Measurements from ENCODE around the gene RSRC1. TPM values are rescaled to one million over a fixed set of nuclear protein-coding genes. Genes with fewer than 3 reads are reported as not detected.
"Not testable (repeated sequence)": the region's sequence is repeated elsewhere in the genome, so short reads cannot be mapped to it uniquely, and the experiment has no call there.

Gene RSRC1
- total and polyA plus RNA-seq, 4 donors: 36.7 to 66.5 (median 50.2) TPM

GRCh38 chr3:158531334-158531733 is 421.4 kb downstream of the RSRC1 start:
- H3K36me3 ChIP-seq (ENCODE audit: control insufficient read depth, insufficient read depth, low read length): no peaks in the 10 kb centered on the region
- H3K27me3 ChIP-seq (ENCODE audit: control insufficient read depth, insufficient read depth, low read length): no peaks in the 10 kb centered on the region
- H3K4me3 ChIP-seq (ENCODE audit: low read depth, low read length): no peak overlapping the region
- no peaks in the 10 kb centered on the region for H3K4me1 ChIP-seq (ENCODE audit: control insufficient read depth, insufficient read depth, low read length)
- no peak overlapping the region for H3K27ac ChIP-seq (ENCODE audit: low read depth, low read length)
- WGBS (ENCODE audit: insufficient coverage): no CpG with 5 or more reads among the region's 5 CpGs
- H3K9me3 ChIP-seq (ENCODE audit: control insufficient read depth, insufficient read depth, low read length): no peaks in the 10 kb centered on the region
- no peak for DNase-seq (ENCODE audit: low read depth in 4 of 6, low spot score in 6 of 6)

GRCh38 chr3:158532099-158532734 is 422.3 kb downstream of the RSRC1 start:
- no peak overlapping the region for H3K27ac ChIP-seq (ENCODE audit: low read depth, low read length)
- H3K4me3 ChIP-seq (ENCODE audit: low read depth, low read length): no peak overlapping the region
- H3K4me1 ChIP-seq (ENCODE audit: control insufficient read depth, insufficient read depth, low read length): no peaks in the 10 kb centered on the region
- no peaks in the 10 kb centered on the region for H3K9me3 ChIP-seq (ENCODE audit: control insufficient read depth, insufficient read depth, low read length)
- H3K27me3 ChIP-seq (ENCODE audit: control insufficient read depth, insufficient read depth, low read length): no peaks in the 10 kb centered on the region
- peak in 5 of 6 donors; percentile 24 to 90 (median 46) for DNase-seq (ENCODE audit: low read depth in 4 of 6, low spot score in 6 of 6)
- no peaks in the 10 kb centered on the region for H3K36me3 ChIP-seq (ENCODE audit: control insufficient read depth, insufficient read depth, low read length)

- H3K9me3 ChIP-seq (ENCODE audit: control insufficient read depth, insufficient read depth, low read length): no peaks in the 10 kb centered on the region
- H3K36me3 ChIP-seq (ENCODE audit: control insufficient read depth, insufficient read depth, low read length): no peaks in the 10 kb centered on the region
- H3K27ac ChIP-seq (ENCODE audit: low read depth, low read length): no peak overlapping the region
- no peak overlapping the region for H3K4me3 ChIP-seq (ENCODE audit: low read depth, low read length)
- no peaks in the 10 kb centered on the region for H3K27me3 ChIP-seq (ENCODE audit: control insufficient read depth, insufficient read depth, low read length)
- no peak for DNase-seq (ENCODE audit: low read depth in 4 of 6, low spot score in 6 of 6)
- WGBS (ENCODE audit: insufficient coverage): no CpG with 5 or more reads among the region's 2 CpGs
- no peaks in the 10 kb centered on the region for H3K4me1 ChIP-seq (ENCODE audit: control insufficient read depth, insufficient read depth, low read length)
These were observed 426.0 kb downstream of the RSRC1 start for GRCh38 chr3:158535918-158536317.

- no peak overlapping the region for H3K4me3 ChIP-seq (ENCODE audit: low read depth, low read length)
- H3K9me3 ChIP-seq (ENCODE audit: control insufficient read depth, insufficient read depth, low read length): no peaks in the 10 kb centered on the region
- H3K36me3 ChIP-seq (ENCODE audit: control insufficient read depth, insufficient read depth, low read length): no peaks in the 10 kb centered on the region
- DNase-seq (ENCODE audit: low read depth in 4 of 6, low spot score in 6 of 6): peak in 3 of 6 donors; percentile 5 to 57 (median 47)
- no CpG with 5 or more reads among the region's 3 CpGs for WGBS (ENCODE audit: insufficient coverage)
- no peak overlapping the region for H3K27ac ChIP-seq (ENCODE audit: low read depth, low read length)
- H3K4me1 ChIP-seq (ENCODE audit: control insufficient read depth, insufficient read depth, low read length): no peaks in the 10 kb centered on the region
- no peaks in the 10 kb centered on the region for H3K27me3 ChIP-seq (ENCODE audit: control insufficient read depth, insufficient read depth, low read length)
These were observed 429.6 kb downstream of the RSRC1 start for GRCh38 chr3:158539414-158540014.

GRCh38 chr3:158540066-158540465 is 430.2 kb downstream of the RSRC1 start:
- Histone ChIP-seq H3K36me3 (ENCODE audit: control insufficient read depth, insufficient read depth, low read length) (no peaks in the 10 kb centered on the region), H3K4me1 (ENCODE audit: control insufficient read depth, insufficient read depth, low read length) (no peaks in the 10 kb centered on the region), H3K4me3 (ENCODE audit: low read depth, low read length) (no peak overlapping the region), H3K9me3 (ENCODE audit: control insufficient read depth, insufficient read depth, low read length) (no peaks in the 10 kb centered on the region), H3K27me3 (ENCODE audit: control insufficient read depth, insufficient read depth, low read length) (no peaks in the 10 kb centered on the region), H3K27ac (ENCODE audit: low read depth, low read length) (no peak overlapping the region)
- no CpG with 5 or more reads among the region's 1 CpG for WGBS (ENCODE audit: insufficient coverage)
- no peak for DNase-seq (ENCODE audit: low read depth in 4 of 6, low spot score in 6 of 6)

- no peak overlapping the region for H3K27ac ChIP-seq (ENCODE audit: low read depth, low read length)
- H3K4me1 ChIP-seq (ENCODE audit: control insufficient read depth, insufficient read depth, low read length): no peaks in the 10 kb centered on the region
- H3K4me3 ChIP-seq (ENCODE audit: low read depth, low read length): no peak overlapping the region
- no peaks in the 10 kb centered on the region for H3K36me3 ChIP-seq (ENCODE audit: control insufficient read depth, insufficient read depth, low read length)
- H3K27me3 ChIP-seq (ENCODE audit: control insufficient read depth, insufficient read depth, low read length): no peaks in the 10 kb centered on the region
- DNase-seq (ENCODE audit: low read depth in 4 of 6, low spot score in 6 of 6): no peak
- H3K9me3 ChIP-seq (ENCODE audit: control insufficient read depth, insufficient read depth, low read length): no peaks in the 10 kb centered on the region
- WGBS (ENCODE audit: insufficient coverage): no CpG with 5 or more reads among the region's 4 CpGs
These were observed 438.8 kb downstream of the RSRC1 start for GRCh38 chr3:158548691-158549090.

- 92% methylated on average over 7 of the region's 9 CpGs for WGBS (ENCODE audit: insufficient coverage)
- not testable (repeated sequence) for DNase-seq (ENCODE audit: low read depth in 4 of 6, low spot score in 6 of 6); H3K27ac ChIP-seq (ENCODE audit: low read depth, low read length); H3K36me3 ChIP-seq (ENCODE audit: control insufficient read depth, insufficient read depth, low read length); H3K4me1 ChIP-seq (ENCODE audit: control insufficient read depth, insufficient read depth, low read length); H3K9me3 ChIP-seq (ENCODE audit: control insufficient read depth, insufficient read depth, low read length); H3K27me3 ChIP-seq (ENCODE audit: control insufficient read depth, insufficient read depth, low read length); H3K4me3 ChIP-seq (ENCODE audit: low read depth, low read length)
These were observed 440.0 kb downstream of the RSRC1 start for GRCh38 chr3:158549938-158550337.

- no peaks in the 10 kb centered on the region for H3K9me3 ChIP-seq (ENCODE audit: control insufficient read depth, insufficient read depth, low read length)
- no peaks in the 10 kb centered on the region for H3K36me3 ChIP-seq (ENCODE audit: control insufficient read depth, insufficient read depth, low read length)
- no peak overlapping the region for H3K4me3 ChIP-seq (ENCODE audit: low read depth, low read length)
- no peaks in the 10 kb centered on the region for H3K4me1 ChIP-seq (ENCODE audit: control insufficient read depth, insufficient read depth, low read length)
- WGBS (ENCODE audit: insufficient coverage): no CpG with 5 or more reads among the region's 2 CpGs
- DNase-seq (ENCODE audit: low read depth in 4 of 6, low spot score in 6 of 6): no peak
- H3K27me3 ChIP-seq (ENCODE audit: control insufficient read depth, insufficient read depth, low read length): no peaks in the 10 kb centered on the region
- no peak overlapping the region for H3K27ac ChIP-seq (ENCODE audit: low read depth, low read length)
These were observed 442.2 kb downstream of the RSRC1 start for GRCh38 chr3:158552124-158552523.

GRCh38 chr3:158559504-158559903 is 449.6 kb downstream of the RSRC1 start:
- 60% methylated on average over 1 of the region's 4 CpGs for WGBS (ENCODE audit: insufficient coverage)
- Histone ChIP-seq H3K4me3 (ENCODE audit: low read depth, low read length) (no peak overlapping the region), H3K27me3 (ENCODE audit: control insufficient read depth, insufficient read depth, low read length) (no peaks in the 10 kb centered on the region), H3K36me3 (ENCODE audit: control insufficient read depth, insufficient read depth, low read length) (no peaks in the 10 kb centered on the region), H3K4me1 (ENCODE audit: control insufficient read depth, insufficient read depth, low read length) (no peaks in the 10 kb centered on the region), H3K27ac (ENCODE audit: low read depth, low read length) (no peak overlapping the region), H3K9me3 (ENCODE audit: control insufficient read depth, insufficient read depth, low read length) (no peaks in the 10 kb centered on the region)
- DNase-seq (ENCODE audit: low read depth in 4 of 6, low spot score in 6 of 6): no peak

GRCh38 chr3:158560979-158561378 is 451.1 kb downstream of the RSRC1 start:
- Histone ChIP-seq H3K4me1 (ENCODE audit: control insufficient read depth, insufficient read depth, low read length) (no peaks in the 10 kb centered on the region), H3K36me3 (ENCODE audit: control insufficient read depth, insufficient read depth, low read length) (no peaks in the 10 kb centered on the region), H3K27me3 (ENCODE audit: control insufficient read depth, insufficient read depth, low read length) (no peaks in the 10 kb centered on the region), H3K4me3 (ENCODE audit: low read depth, low read length) (no peak overlapping the region), H3K9me3 (ENCODE audit: control insufficient read depth, insufficient read depth, low read length) (no peaks in the 10 kb centered on the region), H3K27ac (ENCODE audit: low read depth, low read length) (no peak overlapping the region)
- DNase-seq (ENCODE audit: low read depth in 4 of 6, low spot score in 6 of 6): no peak
- WGBS (ENCODE audit: insufficient coverage): no CpG with 5 or more reads among the region's 1 CpG
